Mesendoderm (in vitro differentiated cells): Measurements from ENCODE around the gene HABP4.

Experiments
- DNase-seq: peaks from one replicate; pipeline ENCODE4 v3.0.0; 2013
- H2AK5ac ChIP-seq: 2 replicates; pipeline ENCODE4 v1.6.1; 2013; ENCODE audit warnings: low read length, inconsistent platforms
- H2BK120ac ChIP-seq: 2 replicates; pipeline ENCODE4 v1.6.1; 2013; ENCODE audit warnings: low read depth, mild to moderate bottlenecking, low read length, moderate library complexity, mixed read lengths
- H2BK15ac ChIP-seq: replicated peaks from 2 replicates; pipeline ENCODE4 v1.6.1; 2013; ENCODE audit warnings: low read depth, mild to moderate bottlenecking, moderate library complexity
- H2BK5ac ChIP-seq: 2 replicates; pipeline ENCODE4 v1.6.1; 2013; ENCODE audit warnings: low read length, inconsistent platforms
- H3K18ac ChIP-seq: 2 replicates; pipeline ENCODE4 v1.6.1; 2013; ENCODE audit warnings: mild to moderate bottlenecking, low read length, mixed read lengths
- H3K23ac ChIP-seq: one replicate; pipeline ENCODE4 v1.6.1; 2013; ENCODE audit warnings: low read length
- H3K27ac ChIP-seq: 2 replicates; pipeline ENCODE4 v1.5.1; 2013; ENCODE audit warnings: low read depth, mild to moderate bottlenecking, inconsistent platforms, low read length, moderate library complexity
- H3K27me3 ChIP-seq: 2 replicates; pipeline ENCODE4 v1.6.1; 2013; ENCODE audit warnings: low read length, control low read depth, mild to moderate bottlenecking, inconsistent platforms; ENCODE audit not compliant: insufficient read depth, poor library complexity
- H3K36me3 ChIP-seq: 2 replicates; pipeline ENCODE4 v1.6.1; 2013; ENCODE audit warnings: low read length, inconsistent platforms; ENCODE audit not compliant: control insufficient read depth, insufficient read depth
- H3K4ac ChIP-seq: one replicate; pipeline ENCODE4 v1.6.1; 2013; ENCODE audit warnings: low read depth, mild to moderate bottlenecking, low read length, moderate library complexity
- H3K4me1 ChIP-seq: 2 replicates; pipeline ENCODE4 v1.6.1; 2013; ENCODE audit warnings: low read depth, low read length, inconsistent platforms; ENCODE audit not compliant: control insufficient read depth
- H3K4me2 ChIP-seq: 2 replicates; pipeline ENCODE4 v1.6.1; 2013; ENCODE audit warnings: low read length
- H3K4me3 ChIP-seq: 2 replicates; pipeline ENCODE4 v1.5.1; 2013; ENCODE audit warnings: mild to moderate bottlenecking, low read length
- H3K56ac ChIP-seq: one replicate; pipeline ENCODE4 v1.6.1; 2013; ENCODE audit warnings: low read length
- H3K79me1 ChIP-seq: 2 replicates; pipeline ENCODE4 v1.6.1; 2013; ENCODE audit warnings: low read length, inconsistent platforms
- H3K79me2 ChIP-seq: 2 replicates; pipeline ENCODE4 v1.6.1; 2013; ENCODE audit warnings: mild to moderate bottlenecking, low read length; ENCODE audit not compliant: control insufficient read depth, insufficient read depth
- H3K9ac ChIP-seq: 2 replicates; pipeline ENCODE4 v1.6.1; 2013; ENCODE audit warnings: low read length, inconsistent platforms
- H4K5ac ChIP-seq: one replicate; pipeline ENCODE4 v1.6.1; 2013; ENCODE audit warnings: low read length
- H4K8ac ChIP-seq: one replicate; pipeline ENCODE4 v1.6.1; 2013; ENCODE audit warnings: low read depth, mild to moderate bottlenecking, control low read depth, low read length, moderate library complexity
- WGBS: extraction: QIAGEN DNeasy Blood & Tissue Kit; methylation state at CpG from one replicate; pipeline ENCODE4 v1.1.7; 2013; ENCODE audit warnings: low lambda C conversion rate, missing lambda C conversion rate; ENCODE audit not compliant: insufficient coverage; ENCODE audit errors: extremely low coverage; 5-methylcytosine and 5-hydroxymethylcytosine counted together

HABP4 gene

DNA sequence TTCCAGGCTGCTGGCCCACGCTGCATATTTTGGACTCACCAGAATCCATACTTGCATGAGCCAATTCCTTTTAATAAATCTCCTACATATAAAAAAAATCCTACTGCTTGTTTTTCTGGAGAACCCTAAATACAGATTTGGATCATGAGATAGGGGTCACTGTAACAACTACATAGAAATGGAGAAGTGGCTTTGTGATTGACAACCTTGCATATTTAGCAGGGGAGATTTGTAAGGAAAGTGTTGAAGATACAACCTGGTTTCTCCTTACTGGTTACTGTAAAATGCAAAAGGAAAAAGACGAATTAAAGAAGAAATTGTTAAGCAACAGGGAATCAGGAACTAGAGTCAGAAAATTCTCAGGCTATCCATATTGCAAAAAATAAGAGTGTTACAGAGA is 74.8 kb downstream of the HABP4 start:
- H3K18ac ChIP-seq = no peak overlapping the region
- H3K27me3 ChIP-seq = no peaks in the 10 kb centered on the region
- H3K79me1 ChIP-seq = no peaks in the 10 kb centered on the region
- H3K23ac ChIP-seq = no peak overlapping the region
- no CpG with 5 or more reads among the region's 2 CpGs for WGBS
- no peaks in the 10 kb centered on the region for H3K79me2 ChIP-seq
- no peak overlapping the region for H2BK120ac ChIP-seq
- H3K36me3 ChIP-seq = peaks cover 2% of the 10 kb centered on the region
- no peak overlapping the region for H2BK5ac ChIP-seq
- no peak overlapping the region for H2AK5ac ChIP-seq
- no peak for DNase-seq
- H2BK15ac ChIP-seq = no peak overlapping the region
- H3K4me2 ChIP-seq = no peak overlapping the region
- H4K5ac ChIP-seq = no peak overlapping the region
- no peak overlapping the region for H3K9ac ChIP-seq
- H4K8ac ChIP-seq = no peak overlapping the region
- no peak overlapping the region for H3K27ac ChIP-seq
- no peak overlapping the region for H3K4me3 ChIP-seq
- H3K56ac ChIP-seq = no peak overlapping the region
- no peak overlapping the region for H3K4ac ChIP-seq
- H3K4me1 ChIP-seq = no peaks in the 10 kb centered on the region

DNA sequence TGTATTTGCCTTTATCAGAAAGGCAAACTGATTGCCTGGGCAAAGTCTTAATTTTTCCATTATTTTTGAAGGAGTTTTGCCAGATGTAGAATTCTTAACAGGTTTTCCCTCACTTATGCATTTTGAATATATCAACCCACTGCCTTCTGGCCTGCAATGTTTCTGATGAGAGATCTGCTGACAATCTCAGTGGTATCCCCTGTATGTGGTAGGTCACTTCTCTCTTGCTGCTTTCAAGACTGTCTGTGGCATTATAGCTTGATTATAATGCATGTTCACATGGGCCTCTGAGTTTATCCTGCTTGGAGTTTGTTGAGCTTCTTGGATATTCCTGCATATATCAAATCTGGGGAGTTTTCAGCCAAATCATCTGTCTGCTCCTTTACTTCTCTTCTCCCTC is 82.2 kb downstream of the HABP4 start:
- Histone ChIP-seq H3K4me2 (no peak overlapping the region), H4K8ac (no peak overlapping the region), H3K56ac (no peak overlapping the region), H3K4me1 (no peaks in the 10 kb centered on the region), H3K4me3 (no peak overlapping the region), H2AK5ac (no peak overlapping the region), H3K23ac (no peak overlapping the region), H2BK5ac (no peak overlapping the region), H3K27me3 (no peaks in the 10 kb centered on the region), H4K5ac (no peak overlapping the region), H3K79me1 (no peaks in the 10 kb centered on the region), H3K79me2 (no peaks in the 10 kb centered on the region), H3K4ac (no peak overlapping the region), H3K27ac (no peak overlapping the region), H3K9ac (no peak overlapping the region), H3K36me3 (no peaks in the 10 kb centered on the region), H3K18ac (no peak overlapping the region), H2BK15ac (no peak overlapping the region), H2BK120ac (no peak overlapping the region)
- no peak for DNase-seq

DNA sequence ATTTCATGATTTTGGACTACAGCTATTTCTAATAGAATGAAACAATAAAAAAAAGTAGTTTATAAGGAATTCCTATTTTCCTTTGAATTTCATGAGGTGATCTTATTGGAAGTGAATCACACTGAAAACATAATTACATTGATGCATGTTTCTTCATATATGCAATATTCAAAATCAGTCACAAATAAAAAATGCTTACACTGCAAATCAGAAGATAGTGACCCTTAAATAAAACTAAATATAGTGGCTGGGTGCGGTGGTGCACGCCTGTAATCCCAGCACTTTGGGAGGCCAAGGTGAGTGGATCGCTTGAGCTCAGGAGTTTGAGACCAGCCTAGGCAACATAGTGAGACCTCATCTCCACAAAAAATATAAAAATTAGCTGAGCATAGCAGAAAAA is 90.1 kb downstream of the HABP4 start:
- Histone ChIP-seq H3K27me3 (no peaks in the 10 kb centered on the region), H2BK5ac (no peak overlapping the region), H2BK120ac (no peak overlapping the region), H3K27ac (no peak overlapping the region), H3K36me3 (no peaks in the 10 kb centered on the region), H3K79me1 (no peaks in the 10 kb centered on the region), H4K8ac (no peak overlapping the region), H3K23ac (no peak overlapping the region), H3K4ac (no peak overlapping the region), H3K4me2 (no peak overlapping the region), H3K4me1 (peaks cover 2% of the 10 kb centered on the region), H3K56ac (no peak overlapping the region), H2BK15ac (no peak overlapping the region), H3K4me3 (no peak overlapping the region), H3K79me2 (no peaks in the 10 kb centered on the region), H3K18ac (no peak overlapping the region), H4K5ac (no peak overlapping the region), H2AK5ac (no peak overlapping the region), H3K9ac (no peak overlapping the region)
- no peak for DNase-seq
- WGBS = no CpG with 5 or more reads among the region's 3 CpGs
